K562 (cell line): Measurements from ENCODE around the gene PXN. TPM values are rescaled to one million over a fixed set of nuclear protein-coding genes. Genes with fewer than 3 reads are reported as not detected.

ENCODE experiments used
- BDP1 ChIP-seq: IDR thresholded peaks from 3 replicates; pipeline ENCODE4 v1.6.1; 2011; ENCODE audit not compliant: insufficient read length, insufficient read depth
- CEBPB ChIP-seq: fragments of 450-650 bp; IDR thresholded peaks from 2 replicates; pipeline ENCODE4 v1.6.1; 2016; ENCODE audit warnings: missing genetic modification characterization, missing compliant biosample characterization
- CXXC5 ChIP-seq: fragments of 250-450 bp; sonication (Bioruptor Pico); IDR thresholded peaks from 2 replicates; pipeline ENCODE4 v1.8.0; 2022; ENCODE audit warnings: inconsistent platforms, mild to moderate bottlenecking, moderate library complexity
- DACH1 ChIP-seq: fragments of 450-650 bp; IDR thresholded peaks from 2 replicates; pipeline ENCODE4 v1.6.1; 2018; ENCODE audit not compliant: partially characterized antibody
- GATA2 ChIP-seq: sonication (generic); formaldehyde crosslinking; IDR thresholded peaks from 2 replicates; pipeline ENCODE4 v1.4.0; 2020; ENCODE audit warnings: mild to moderate bottlenecking, missing genetic modification reagents
- PCBP1 ChIP-seq: fragments of 200-400 bp; formaldehyde crosslinking; IDR thresholded peaks from 2 replicates; pipeline ENCODE4 v1.6.1; 2018; ENCODE audit warnings: mild to moderate bottlenecking, low read depth, low read length; ENCODE audit not compliant: poor library complexity, severe bottlenecking
- PCBP2 ChIP-seq: fragments of 200-400 bp; formaldehyde crosslinking; IDR thresholded peaks from 2 replicates; pipeline ENCODE4 v1.6.1; 2018; ENCODE audit warnings: low read length, low read depth, mild to moderate bottlenecking, moderate library complexity; ENCODE audit not compliant: poor library complexity, severe bottlenecking
- PURB ChIP-seq: sonication (generic); formaldehyde crosslinking; IDR thresholded peaks from 2 replicates; pipeline ENCODE4 v1.9.0; 2021; ENCODE audit warnings: low read depth, mild to moderate bottlenecking, missing genetic modification reagents
- TAF9B ChIP-seq: fragments of 450-650 bp; IDR thresholded peaks from 2 replicates; pipeline ENCODE4 v1.6.1; 2018; ENCODE audit warnings: mild to moderate bottlenecking; ENCODE audit not compliant: partially characterized antibody
- WHSC1 ChIP-seq: IDR thresholded peaks from one replicate; pipeline ENCODE4 v1.6.1; 2012; ENCODE audit warnings: low read length, control low read depth, inconsistent platforms
- ZFP1 ChIP-seq: fragments of 450-650 bp; formaldehyde crosslinking; IDR thresholded peaks from 2 replicates; pipeline ENCODE4 v1.4.0; 2020; ENCODE audit warnings: mild to moderate bottlenecking, mixed read lengths
- ZNF561 ChIP-seq: fragments of 450-650 bp; formaldehyde crosslinking; conservative IDR thresholded peaks from 2 replicates; pipeline ENCODE4 v1.4.0; 2020; ENCODE audit warnings: mild to moderate bottlenecking, moderate library complexity
- ZNF717 ChIP-seq: fragments of 250-450 bp; sonication (Bioruptor Pico); IDR thresholded peaks from 2 replicates; pipeline ENCODE4 v1.5.0; 2021
- polyA plus RNA-seq, 8 experiments: library from polyadenylated mRNA; depleted of rRNA in 4 of 8; stranded (reverse) in 5 of 8; unstranded in 3 of 8; fragments of >200 nt; fragmentation: Nextera tagmentation in 2 of 8; fragmentation: Illumina TruSeq in 1 of 8; extraction: Ambion mirVana in 2 of 8; extraction: Trizol in 1 of 8; gene quantifications; 2 replicates each; pipeline versions ENCODE4 v1.2.1 to v1.2.3, GENCODE V29; 2011 to 2014; ENCODE audit warnings: inconsistent platforms in 1 of 8, missing spikeins in 1 of 8
- total RNA-seq, 7 experiments: library from RNA; depleted of rRNA in 6 of 7; stranded (reverse); fragments of >200 nt in 6 of 7; fragmentation: Illumina TruSeq in 2 of 7; extraction: Trizol in 2 of 7; gene quantifications; 2 replicates each; pipeline versions ENCODE4 v1.2.1 to v1.2.3, GENCODE V29; 2011 to 2021; ENCODE audit warnings: low replicate concordance in 1 of 7
- TF ChIP-seq, protein P1 (sequence below), 2 experiments: fragments of 450-650 bp in 1 of 2; sonication (generic) in 1 of 2; formaldehyde crosslinking in 1 of 2; IDR thresholded peaks; 2 replicates each; pipeline versions ENCODE4 v1.7.1 to v1.9.0; 2016 to 2022; ENCODE audit warnings: inconsistent platforms in 1 of 2, mild to moderate bottlenecking in 1 of 2, missing genetic modification reagents in 1 of 2
- TF ChIP-seq, protein P2 (sequence below): fragments of 450-650 bp; IDR thresholded peaks from 2 replicates; pipeline ENCODE4 v1.6.1; 2017; ENCODE audit warnings: antibody characterized with exemption
- TF ChIP-seq, protein P3 (sequence below): sonication (generic); IDR thresholded peaks from 2 replicates; pipeline ENCODE4 v1.6.1; 2016

Gene PXN
- total and polyA plus RNA-seq, 9 of the 15 experiments (the other 6 are each of a cell fraction or from before 2014, with no cell fraction given) = 4.0 to 74.1 (median 18.6) TPM

DNA sequence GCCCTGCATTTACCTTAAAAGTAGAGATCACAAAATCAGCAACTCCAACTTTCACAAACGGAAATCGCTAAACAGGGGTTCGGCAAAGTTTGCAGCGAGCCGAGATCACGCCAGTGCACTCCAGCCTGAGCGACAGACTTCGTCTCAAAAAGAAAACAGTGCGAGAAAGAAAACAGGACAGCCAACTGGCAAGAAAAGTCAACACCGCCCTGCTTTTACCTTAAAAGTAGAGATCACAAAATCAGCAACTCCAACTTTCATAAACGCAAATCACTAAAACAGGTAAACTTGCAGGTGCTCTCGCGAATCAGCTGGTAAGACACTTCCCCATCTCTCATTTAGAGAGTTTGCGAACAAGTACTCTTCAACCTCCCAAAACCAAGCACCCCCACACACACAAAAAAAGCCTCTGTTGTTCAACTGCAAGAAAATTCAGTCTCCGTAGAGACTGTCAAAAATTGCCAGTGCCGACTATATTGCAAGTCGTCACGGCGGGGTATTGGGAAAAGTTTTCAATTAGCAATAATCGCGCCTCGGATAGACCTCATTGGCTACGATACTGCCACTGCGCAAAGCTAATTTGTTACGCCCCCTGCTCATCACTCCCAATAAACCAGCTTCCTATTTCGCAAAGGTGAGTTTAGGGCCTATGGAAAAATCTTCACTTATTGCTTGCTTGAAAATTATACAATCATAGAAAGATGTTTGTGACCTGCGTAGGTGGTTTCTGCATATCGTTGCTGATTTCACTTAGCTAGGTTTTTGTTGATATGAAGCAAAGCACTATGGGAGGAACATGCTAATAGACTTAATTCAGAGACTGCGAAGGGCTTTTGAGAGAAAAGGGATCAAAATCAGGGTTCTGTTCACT is 27.4 kb upstream of the PXN start, which contains the start of gene RNU4-1 (continued):
- TF ChIP-seq, protein P1, sequence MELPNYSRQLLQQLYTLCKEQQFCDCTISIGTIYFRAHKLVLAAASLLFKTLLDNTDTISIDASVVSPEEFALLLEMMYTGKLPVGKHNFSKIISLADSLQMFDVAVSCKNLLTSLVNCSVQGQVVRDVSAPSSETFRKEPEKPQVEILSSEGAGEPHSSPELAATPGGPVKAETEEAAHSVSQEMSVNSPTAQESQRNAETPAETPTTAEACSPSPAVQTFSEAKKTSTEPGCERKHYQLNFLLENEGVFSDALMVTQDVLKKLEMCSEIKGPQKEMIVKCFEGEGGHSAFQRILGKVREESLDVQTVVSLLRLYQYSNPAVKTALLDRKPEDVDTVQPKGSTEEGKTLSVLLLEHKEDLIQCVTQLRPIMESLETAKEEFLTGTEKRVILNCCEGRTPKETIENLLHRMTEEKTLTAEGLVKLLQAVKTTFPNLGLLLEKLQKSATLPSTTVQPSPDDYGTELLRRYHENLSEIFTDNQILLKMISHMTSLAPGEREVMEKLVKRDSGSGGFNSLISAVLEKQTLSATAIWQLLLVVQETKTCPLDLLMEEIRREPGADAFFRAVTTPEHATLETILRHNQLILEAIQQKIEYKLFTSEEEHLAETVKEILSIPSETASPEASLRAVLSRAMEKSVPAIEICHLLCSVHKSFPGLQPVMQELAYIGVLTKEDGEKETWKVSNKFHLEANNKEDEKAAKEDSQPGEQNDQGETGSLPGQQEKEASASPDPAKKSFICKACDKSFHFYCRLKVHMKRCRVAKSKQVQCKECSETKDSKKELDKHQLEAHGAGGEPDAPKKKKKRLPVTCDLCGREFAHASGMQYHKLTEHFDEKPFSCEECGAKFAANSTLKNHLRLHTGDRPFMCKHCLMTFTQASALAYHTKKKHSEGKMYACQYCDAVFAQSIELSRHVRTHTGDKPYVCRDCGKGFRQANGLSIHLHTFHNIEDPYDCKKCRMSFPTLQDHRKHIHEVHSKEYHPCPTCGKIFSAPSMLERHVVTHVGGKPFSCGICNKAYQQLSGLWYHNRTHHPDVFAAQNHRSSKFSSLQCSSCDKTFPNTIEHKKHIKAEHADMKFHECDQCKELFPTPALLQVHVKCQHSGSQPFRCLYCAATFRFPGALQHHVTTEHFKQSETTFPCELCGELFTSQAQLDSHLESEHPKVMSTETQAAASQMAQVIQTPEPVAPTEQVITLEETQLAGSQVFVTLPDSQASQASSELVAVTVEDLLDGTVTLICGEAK (IDR thresholded peaks at IDR 0.05) = no peak
- TF ChIP-seq, protein P1 (CRISPR knock-in tag; IDR thresholded peaks at IDR 0.05) = no peak
- TF ChIP-seq PCBP1 (no peak), CEBPB (tag) (0 out of 2 replicates have a peak, but pooled peaks have one; percentile 35), GATA2 (CRISPR knock-in tag) (no peak), ZNF561 (CRISPR knock-in tag) (no peak), TAF9B (peak; percentile 93), PCBP2 (peak; percentile 41), CXXC5 (CRISPR knock-in tag) (peak; percentile 80), BDP1 (no peak), DACH1 (peak; percentile 89), WHSC1 (no peak), ZFP1 (no peak), PURB (CRISPR knock-in tag) (no peak), ZNF717 (CRISPR knock-in tag) (no peak)
- TF ChIP-seq, protein P2, sequence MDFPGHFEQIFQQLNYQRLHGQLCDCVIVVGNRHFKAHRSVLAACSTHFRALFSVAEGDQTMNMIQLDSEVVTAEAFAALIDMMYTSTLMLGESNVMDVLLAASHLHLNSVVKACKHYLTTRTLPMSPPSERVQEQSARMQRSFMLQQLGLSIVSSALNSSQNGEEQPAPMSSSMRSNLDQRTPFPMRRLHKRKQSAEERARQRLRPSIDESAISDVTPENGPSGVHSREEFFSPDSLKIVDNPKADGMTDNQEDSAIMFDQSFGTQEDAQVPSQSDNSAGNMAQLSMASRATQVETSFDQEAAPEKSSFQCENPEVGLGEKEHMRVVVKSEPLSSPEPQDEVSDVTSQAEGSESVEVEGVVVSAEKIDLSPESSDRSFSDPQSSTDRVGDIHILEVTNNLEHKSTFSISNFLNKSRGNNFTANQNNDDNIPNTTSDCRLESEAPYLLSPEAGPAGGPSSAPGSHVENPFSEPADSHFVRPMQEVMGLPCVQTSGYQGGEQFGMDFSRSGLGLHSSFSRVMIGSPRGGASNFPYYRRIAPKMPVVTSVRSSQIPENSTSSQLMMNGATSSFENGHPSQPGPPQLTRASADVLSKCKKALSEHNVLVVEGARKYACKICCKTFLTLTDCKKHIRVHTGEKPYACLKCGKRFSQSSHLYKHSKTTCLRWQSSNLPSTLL = no peak
- TF ChIP-seq, protein P3, sequence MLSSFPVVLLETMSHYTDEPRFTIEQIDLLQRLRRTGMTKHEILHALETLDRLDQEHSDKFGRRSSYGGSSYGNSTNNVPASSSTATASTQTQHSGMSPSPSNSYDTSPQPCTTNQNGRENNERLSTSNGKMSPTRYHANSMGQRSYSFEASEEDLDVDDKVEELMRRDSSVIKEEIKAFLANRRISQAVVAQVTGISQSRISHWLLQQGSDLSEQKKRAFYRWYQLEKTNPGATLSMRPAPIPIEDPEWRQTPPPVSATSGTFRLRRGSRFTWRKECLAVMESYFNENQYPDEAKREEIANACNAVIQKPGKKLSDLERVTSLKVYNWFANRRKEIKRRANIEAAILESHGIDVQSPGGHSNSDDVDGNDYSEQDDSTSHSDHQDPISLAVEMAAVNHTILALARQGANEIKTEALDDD = peak; percentile 90
